GM12801 (cell line): ENCODE results near the gene BPIFB6.

ENCODE experiments used
- TF ChIP-seq, protein P1 (sequence below): IDR thresholded peaks from one replicate; pipeline ENCODE4 v1.5.1; 2011; ENCODE audit warnings: control low read depth; ENCODE audit not compliant: insufficient read length; ENCODE audit errors: extremely low read depth

Gene BPIFB6

DNA sequence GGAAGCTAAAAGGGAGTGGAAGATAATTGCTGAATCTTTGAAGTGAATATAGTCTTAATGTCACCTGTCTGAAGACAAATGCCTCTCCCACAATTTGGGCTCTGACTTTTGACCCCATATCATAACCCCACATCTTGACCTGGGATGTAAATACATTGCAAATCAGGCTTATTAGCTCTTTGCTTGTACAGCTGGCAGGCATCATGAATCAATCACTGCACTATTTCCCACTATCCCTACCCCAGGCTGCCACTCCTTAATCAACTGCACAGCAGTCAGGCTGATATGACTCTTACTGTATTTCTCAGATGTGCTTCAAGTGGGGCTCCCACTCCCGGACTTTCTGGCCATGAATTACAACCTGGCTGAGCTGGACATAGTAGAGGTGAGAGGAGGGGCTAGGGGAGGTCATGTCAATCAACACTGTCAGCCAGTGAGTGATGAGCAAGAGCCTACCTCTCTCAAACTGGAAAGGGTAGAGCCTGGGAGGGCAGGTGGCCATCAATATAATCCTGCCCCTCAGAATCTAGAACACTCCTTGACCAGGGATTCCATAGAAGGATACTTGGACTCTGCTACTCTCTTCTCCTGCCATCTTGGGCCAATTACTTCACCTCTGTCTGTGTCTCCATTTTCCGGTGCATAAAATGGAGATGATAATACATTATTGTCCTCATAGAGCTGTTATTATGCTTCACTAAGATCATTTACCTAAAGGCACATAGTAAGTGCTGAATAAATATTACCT is 11.7 kb downstream of the BPIFB6 start:
- TF ChIP-seq, protein P1, sequence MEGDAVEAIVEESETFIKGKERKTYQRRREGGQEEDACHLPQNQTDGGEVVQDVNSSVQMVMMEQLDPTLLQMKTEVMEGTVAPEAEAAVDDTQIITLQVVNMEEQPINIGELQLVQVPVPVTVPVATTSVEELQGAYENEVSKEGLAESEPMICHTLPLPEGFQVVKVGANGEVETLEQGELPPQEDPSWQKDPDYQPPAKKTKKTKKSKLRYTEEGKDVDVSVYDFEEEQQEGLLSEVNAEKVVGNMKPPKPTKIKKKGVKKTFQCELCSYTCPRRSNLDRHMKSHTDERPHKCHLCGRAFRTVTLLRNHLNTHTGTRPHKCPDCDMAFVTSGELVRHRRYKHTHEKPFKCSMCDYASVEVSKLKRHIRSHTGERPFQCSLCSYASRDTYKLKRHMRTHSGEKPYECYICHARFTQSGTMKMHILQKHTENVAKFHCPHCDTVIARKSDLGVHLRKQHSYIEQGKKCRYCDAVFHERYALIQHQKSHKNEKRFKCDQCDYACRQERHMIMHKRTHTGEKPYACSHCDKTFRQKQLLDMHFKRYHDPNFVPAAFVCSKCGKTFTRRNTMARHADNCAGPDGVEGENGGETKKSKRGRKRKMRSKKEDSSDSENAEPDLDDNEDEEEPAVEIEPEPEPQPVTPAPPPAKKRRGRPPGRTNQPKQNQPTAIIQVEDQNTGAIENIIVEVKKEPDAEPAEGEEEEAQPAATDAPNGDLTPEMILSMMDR: no peak

- TF ChIP-seq, protein P1: no peak
These were observed 12.3 kb downstream of the BPIFB6 start for GRCh38 chr20:33043731-33044181.

DNA sequence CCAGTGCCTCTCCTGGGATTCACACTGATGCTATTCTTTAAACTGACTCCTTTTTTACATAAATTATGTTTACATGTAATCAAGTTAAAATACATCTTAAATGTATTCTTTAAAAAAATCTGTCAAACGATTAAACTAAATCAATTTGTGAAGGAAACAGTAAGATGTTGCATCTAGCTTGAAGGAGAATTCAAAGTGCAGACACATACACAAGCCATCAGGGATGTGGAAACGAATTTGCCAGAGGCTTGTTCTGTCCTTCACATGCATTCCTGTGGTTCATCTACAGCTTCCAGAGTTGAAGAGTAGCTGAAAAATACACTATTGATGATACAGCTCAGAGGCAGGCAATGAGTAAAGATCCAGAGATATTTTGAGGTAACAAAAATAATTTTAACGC is 15.0 kb downstream of the BPIFB6 start:
- TF ChIP-seq, protein P1: no peak

GRCh38 chr20:33051333-33051732 is 19.9 kb downstream of the BPIFB6 start:
- TF ChIP-seq, protein P1: no peak

GRCh38 chr20:33053291-33054106 is 22.1 kb downstream of the BPIFB6 start, which contains the start of gene BPIFB3:
Gene BPIFB3, plus strand, starts transcription at chr20:33053903. Its CDS starts 1,533 bp downstream, at chr20:33055436.
- TF ChIP-seq, protein P1: no peak

DNA sequence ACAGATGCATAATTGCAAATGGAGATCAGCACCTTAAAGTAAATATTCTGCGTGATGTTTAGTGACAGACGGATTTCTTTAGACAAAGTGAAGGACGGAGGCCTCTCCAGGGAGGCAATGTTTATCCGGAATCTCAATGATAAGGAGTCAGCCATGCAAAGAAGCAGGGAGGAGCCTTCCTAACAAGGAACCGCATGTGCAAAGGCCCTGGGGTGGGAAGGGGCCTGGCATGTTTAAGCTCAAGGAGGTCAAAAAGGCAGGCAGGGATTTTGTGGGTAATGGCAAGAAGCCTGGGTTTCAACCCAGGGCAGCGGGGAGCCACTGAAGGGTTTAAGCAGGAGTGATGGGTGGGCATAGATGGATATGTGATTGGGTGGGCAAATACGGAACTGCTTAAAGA is 22.9 kb downstream of the BPIFB6 start:
- TF ChIP-seq, protein P1: no peak

GRCh38 chr20:33054791-33055190 is 23.3 kb downstream of the BPIFB6 start:
- TF ChIP-seq, protein P1: no peak
